H9 (cell line): ENCODE results near the gene DTYMK. TPM values are rescaled to one million over a fixed set of nuclear protein-coding genes. Genes with fewer than 3 reads are reported as not detected.

Experiments
- DNase-seq: peaks from one replicate; pipeline ENCODE4 v3.0.0-alpha.2; 2017
- H2AFZ ChIP-seq: one replicate; pipeline ENCODE4 v1.6.1; 2013; ENCODE audit warnings: mild to moderate bottlenecking, low read length, control low read depth, moderate library complexity
- H2AK5ac ChIP-seq: 2 replicates; pipeline ENCODE4 v1.6.1; 2013; ENCODE audit warnings: low read length, control low read depth, mixed read lengths; ENCODE audit not compliant: insufficient read length
- H2BK120ac ChIP-seq: one replicate; pipeline ENCODE4 v1.6.1; 2013; ENCODE audit warnings: low read depth, mild to moderate bottlenecking, low read length, control low read depth, inconsistent platforms; ENCODE audit not compliant: poor library complexity, severe bottlenecking
- H2BK12ac ChIP-seq: 2 replicates; pipeline ENCODE4 v1.6.1; 2013; ENCODE audit warnings: low read length, control low read depth, mixed read lengths, low read depth; ENCODE audit not compliant: insufficient read length
- H2BK15ac ChIP-seq: 2 replicates; pipeline ENCODE4 v1.6.1; 2013; ENCODE audit warnings: low read depth, low read length, control low read depth
- H2BK20ac ChIP-seq: one replicate; pipeline ENCODE4 v1.6.1; 2013; ENCODE audit warnings: low read depth, mild to moderate bottlenecking, low read length, control low read depth, inconsistent platforms; ENCODE audit not compliant: poor library complexity, severe bottlenecking
- H2BK5ac ChIP-seq: 2 replicates; pipeline ENCODE4 v1.6.1; 2013; ENCODE audit warnings: low read length, control low read depth, mixed read lengths; ENCODE audit not compliant: insufficient read length
- H3K14ac ChIP-seq: 2 replicates; pipeline ENCODE4 v1.6.1; 2013; ENCODE audit warnings: low read length, control low read depth; ENCODE audit not compliant: insufficient read depth
- H3K18ac ChIP-seq: 2 replicates; pipeline ENCODE4 v1.6.1; 2013; ENCODE audit warnings: low read depth, mild to moderate bottlenecking, mixed read lengths, low read length, control low read depth; ENCODE audit not compliant: insufficient read length
- H3K23ac ChIP-seq: 2 replicates; pipeline ENCODE4 v1.6.1; 2013; ENCODE audit warnings: low read length, control low read depth, mixed read lengths, low read depth; ENCODE audit not compliant: insufficient read length
- H3K23me2 ChIP-seq: 2 replicates; pipeline ENCODE4 v1.6.1; 2013; ENCODE audit warnings: low read depth, mild to moderate bottlenecking, mixed read lengths, low read length, control low read depth; ENCODE audit not compliant: insufficient read length, poor library complexity, severe bottlenecking
- H3K27ac ChIP-seq: 2 replicates; pipeline ENCODE4 v1.5.1; 2013; ENCODE audit warnings: low read length, control low read depth, mixed read lengths, low read depth; ENCODE audit not compliant: insufficient read length
- H3K27me3 ChIP-seq: 2 replicates; pipeline ENCODE4 v1.6.1; 2013; ENCODE audit warnings: low read length, control low read depth, inconsistent platforms; ENCODE audit not compliant: insufficient read depth
- H3K4ac ChIP-seq: 2 replicates; pipeline ENCODE4 v1.6.1; 2013; ENCODE audit warnings: low read depth, mild to moderate bottlenecking, control low read depth, inconsistent platforms, low read length, moderate library complexity
- H3K4me1 ChIP-seq: 2 replicates; pipeline ENCODE4 v1.6.1; 2013; ENCODE audit warnings: low read length, control low read depth, inconsistent platforms; ENCODE audit not compliant: insufficient read depth
- H3K4me2 ChIP-seq: 2 replicates; pipeline ENCODE4 v1.6.1; 2013; ENCODE audit warnings: low read length, control low read depth, mixed read lengths; ENCODE audit not compliant: insufficient read length, insufficient read depth
- H3K56ac ChIP-seq: 2 replicates; pipeline ENCODE4 v1.6.1; 2013; ENCODE audit warnings: low read depth, mild to moderate bottlenecking, mixed read lengths, low read length, control low read depth; ENCODE audit not compliant: insufficient read length
- H3K79me1 ChIP-seq: 2 replicates; pipeline ENCODE4 v1.6.1; 2013; ENCODE audit warnings: low read depth, mild to moderate bottlenecking, moderate library complexity, low read length, control low read depth, inconsistent platforms; ENCODE audit not compliant: insufficient read depth, poor library complexity, severe bottlenecking
- H3K79me2 ChIP-seq: 2 replicates; pipeline ENCODE4 v1.6.1; 2013; ENCODE audit warnings: low read length, control low read depth, inconsistent platforms; ENCODE audit not compliant: insufficient read depth
- H3K9ac ChIP-seq: 2 replicates; pipeline ENCODE4 v1.6.1; 2013; ENCODE audit warnings: low read length, control low read depth, mixed read lengths; ENCODE audit not compliant: insufficient read length; ENCODE audit errors: extremely low read depth
- H3K9me3 ChIP-seq: one replicate; pipeline ENCODE4 v1.6.1; 2013; ENCODE audit warnings: low read depth, low read length, inconsistent platforms; ENCODE audit not compliant: control insufficient read depth
- H3T11ph ChIP-seq: one replicate; pipeline ENCODE4 v1.6.1; 2013; ENCODE audit warnings: mild to moderate bottlenecking, low read length, control low read depth, inconsistent platforms
- H4K20me1 ChIP-seq: one replicate; pipeline ENCODE4 v1.6.1; 2013; ENCODE audit not compliant: control insufficient read depth, insufficient read length, insufficient read depth
- H4K5ac ChIP-seq: 2 replicates; pipeline ENCODE4 v1.6.1; 2013; ENCODE audit warnings: low read depth, mild to moderate bottlenecking, mixed read lengths, low read length, control low read depth; ENCODE audit not compliant: insufficient read length
- H4K8ac ChIP-seq: replicated peaks from 2 replicates; pipeline ENCODE4 v1.6.1; 2013; ENCODE audit warnings: low read length, control low read depth, mixed read lengths, low read depth; ENCODE audit not compliant: insufficient read length
- H4K91ac ChIP-seq: 2 replicates; pipeline ENCODE4 v1.6.1; 2013; ENCODE audit warnings: low read depth, mild to moderate bottlenecking, moderate library complexity, mixed read lengths, low read length, control low read depth; ENCODE audit not compliant: insufficient read length
- H3K27ac Mint-ChIP-seq, 3 experiments: 2 replicates in 2 of 3; 3 replicates in 1 of 3; pipeline ENCODE4 v1.8.0; 2020 to 2021; ENCODE audit warnings: mixed read lengths in 3 of 3, mild to moderate bottlenecking in 1 of 3, moderate library complexity in 1 of 3
- H3K27me3 Mint-ChIP-seq: 2 replicates; pipeline ENCODE4 v1.8.0; 2021; ENCODE audit warnings: low read depth, mild to moderate bottlenecking, moderate library complexity, mixed read lengths
- H3K36me3 Mint-ChIP-seq, 3 experiments: 2 replicates in 2 of 3; 3 replicates in 1 of 3; pipeline ENCODE4 v1.8.0; 2020 to 2021; ENCODE audit warnings: low read depth in 3 of 3, mixed read lengths in 3 of 3; ENCODE audit not compliant: insufficient read depth in 1 of 3
- H3K4me1 Mint-ChIP-seq, 2 experiments: 2 replicates each; pipeline ENCODE4 v1.8.0; 2020; ENCODE audit warnings: mixed read lengths in 2 of 2
- H3K4me3 Mint-ChIP-seq, 2 experiments: 2 replicates in 1 of 2; 3 replicates in 1 of 2; pipeline ENCODE4 v1.8.0; 2020 to 2021; ENCODE audit warnings: mild to moderate bottlenecking in 2 of 2, mixed read lengths in 2 of 2, moderate library complexity in 1 of 2
- H3K9me3 Mint-ChIP-seq, 2 experiments: 2 replicates in 1 of 2; 3 replicates in 1 of 2; pipeline ENCODE4 v1.8.0; 2020; ENCODE audit warnings: mild to moderate bottlenecking in 2 of 2, mixed read lengths in 2 of 2, moderate library complexity in 1 of 2
- CTCF ChIP-seq: fragments of 200-600 bp; sonication (generic); conservative IDR thresholded peaks from 3 replicates; pipeline ENCODE4 v1.8.0; 2021; ENCODE audit warnings: antibody characterized with exemption, mild to moderate bottlenecking
- WGBS: extraction: QIAGEN DNeasy Blood & Tissue Kit; methylation state at CpG from one replicate; pipeline ENCODE4 v1.1.7; 2013; ENCODE audit warnings: missing lambda C conversion rate, low lambda C conversion rate, mixed read lengths; ENCODE audit not compliant: insufficient read length; ENCODE audit errors: extremely low coverage; 5-methylcytosine and 5-hydroxymethylcytosine counted together
- total RNA-seq: library from RNA; stranded (reverse); gene quantifications from 2 replicates; pipeline ENCODE4 v1.2.1, GENCODE V29; 2021

Gene DTYMK
- total RNA-seq, 1 experiment from 2014 or later: 76.0 TPM

GRCh38 chr2:241719093-241719492, 32.5 kb upstream of the DTYMK start:
- Mint-ChIP-seq H3K4me1 (no peaks in the 10 kb centered on the region), H3K9me3 (peaks cover 20 to 26% of the 10 kb centered on the region in 2 experiments), H3K4me3 (no peak overlapping the region), H3K27ac (peak overlapping the region in 1 of 3 experiments; percentile 49; a peak in 2 of 7 replicates), H3K36me3 (peaks cover 58 to 83% (median 81%) of the 10 kb centered on the region in 3 experiments), H3K27me3 (no peaks in the 10 kb centered on the region)
- H3K79me1 ChIP-seq: no peaks in the 10 kb centered on the region
- no peaks in the 10 kb centered on the region for H3K27me3 ChIP-seq
- no peak overlapping the region for H3K4ac ChIP-seq
- DNase-seq: no peak
- no peak overlapping the region for H2AFZ ChIP-seq
- H3K4me1 ChIP-seq: no peaks in the 10 kb centered on the region
- no CpG with 5 or more reads among the region's 16 CpGs for WGBS
- H2BK5ac ChIP-seq: no peak overlapping the region
- H3T11ph ChIP-seq: no peak overlapping the region
- H2BK12ac ChIP-seq: no peak overlapping the region
- H2AK5ac ChIP-seq: no peak overlapping the region
- no peak overlapping the region for H3K4me2 ChIP-seq
- no peak overlapping the region for H2BK15ac ChIP-seq
- H2BK20ac ChIP-seq: no peak overlapping the region
- no peak overlapping the region for H3K14ac ChIP-seq
- no peak overlapping the region for H3K23ac ChIP-seq
- H3K27ac ChIP-seq: no peak overlapping the region
- no peak overlapping the region for H4K8ac ChIP-seq
- TF ChIP-seq CTCF: no peak
- H3K23me2 ChIP-seq: no peaks in the 10 kb centered on the region
- no peaks in the 10 kb centered on the region for H3K79me2 ChIP-seq
- no peak overlapping the region for H4K91ac ChIP-seq
- H3K9ac ChIP-seq: no peak overlapping the region
- H3K18ac ChIP-seq: no peak overlapping the region
- peaks cover 9% of the 10 kb centered on the region for H3K9me3 ChIP-seq
- H3K56ac ChIP-seq: no peak overlapping the region
- H4K5ac ChIP-seq: no peak overlapping the region
- no peak overlapping the region for H2BK120ac ChIP-seq
- H4K20me1 ChIP-seq: no peaks in the 10 kb centered on the region
